Raji (cell line): ENCODE data around the gene C5orf15.
A peak's percentile ranks its signal among the peaks of the same experiment; 100 is the strongest.

Experiments
- POLR2A ChIP-seq: IDR thresholded peaks from 2 replicates; pipeline ENCODE4 v1.6.1; 2011; ENCODE audit warnings: low read depth, low read length, control low read depth; ENCODE audit not compliant: insufficient read depth

Gene C5orf15

GRCh38 chr5:133925866-133926488 lies 42.4 kb downstream of the C5orf15 start:
- no peak for TF ChIP-seq POLR2A

GRCh38 chr5:133925269-133925668 lies 43.2 kb downstream of the C5orf15 start:
- TF ChIP-seq POLR2A: no peak

GRCh38 chr5:133924221-133924920 lies 44.1 kb downstream of the C5orf15 start:
- no peak for TF ChIP-seq POLR2A

GRCh38 chr5:133921979-133922378 lies 46.4 kb downstream of the C5orf15 start:
- TF ChIP-seq POLR2A: no peak

GRCh38 chr5:133921069-133921468 lies 47.4 kb downstream of the C5orf15 start:
- TF ChIP-seq POLR2A: no peak

GRCh38 chr5:133919148-133920136 lies 49.0 kb downstream of the C5orf15 start:
- peak; percentile 16; the same call in 1 of the 2 replicates for TF ChIP-seq POLR2A

- TF ChIP-seq POLR2A: no peak
Observed at GRCh38 chr5:133918731-133919130, 49.7 kb downstream of the C5orf15 start.

GRCh38 chr5:133918316-133918715 lies 50.1 kb downstream of the C5orf15 start:
- no peak for TF ChIP-seq POLR2A

- no peak for TF ChIP-seq POLR2A
Observed at GRCh38 chr5:133917785-133918184, 50.6 kb downstream of the C5orf15 start.

- no peak for TF ChIP-seq POLR2A
Observed at GRCh38 chr5:133916914-133917313, 51.5 kb downstream of the C5orf15 start.

- no peak for TF ChIP-seq POLR2A
Observed at GRCh38 chr5:133916479-133916878, 51.9 kb downstream of the C5orf15 start.

GRCh38 chr5:133914434-133914833 lies 54.0 kb downstream of the C5orf15 start:
- no peak for TF ChIP-seq POLR2A

- no peak for TF ChIP-seq POLR2A
Observed at GRCh38 chr5:133913413-133914155, 54.8 kb downstream of the C5orf15 start.

- TF ChIP-seq POLR2A: no peak
Observed at GRCh38 chr5:133912951-133913350, 55.5 kb downstream of the C5orf15 start.

- TF ChIP-seq POLR2A: no peak
Observed at GRCh38 chr5:133910571-133910970, 57.9 kb downstream of the C5orf15 start.
